ENCODE measurements around the gene KIF6.

Gene KIF6

DNA sequence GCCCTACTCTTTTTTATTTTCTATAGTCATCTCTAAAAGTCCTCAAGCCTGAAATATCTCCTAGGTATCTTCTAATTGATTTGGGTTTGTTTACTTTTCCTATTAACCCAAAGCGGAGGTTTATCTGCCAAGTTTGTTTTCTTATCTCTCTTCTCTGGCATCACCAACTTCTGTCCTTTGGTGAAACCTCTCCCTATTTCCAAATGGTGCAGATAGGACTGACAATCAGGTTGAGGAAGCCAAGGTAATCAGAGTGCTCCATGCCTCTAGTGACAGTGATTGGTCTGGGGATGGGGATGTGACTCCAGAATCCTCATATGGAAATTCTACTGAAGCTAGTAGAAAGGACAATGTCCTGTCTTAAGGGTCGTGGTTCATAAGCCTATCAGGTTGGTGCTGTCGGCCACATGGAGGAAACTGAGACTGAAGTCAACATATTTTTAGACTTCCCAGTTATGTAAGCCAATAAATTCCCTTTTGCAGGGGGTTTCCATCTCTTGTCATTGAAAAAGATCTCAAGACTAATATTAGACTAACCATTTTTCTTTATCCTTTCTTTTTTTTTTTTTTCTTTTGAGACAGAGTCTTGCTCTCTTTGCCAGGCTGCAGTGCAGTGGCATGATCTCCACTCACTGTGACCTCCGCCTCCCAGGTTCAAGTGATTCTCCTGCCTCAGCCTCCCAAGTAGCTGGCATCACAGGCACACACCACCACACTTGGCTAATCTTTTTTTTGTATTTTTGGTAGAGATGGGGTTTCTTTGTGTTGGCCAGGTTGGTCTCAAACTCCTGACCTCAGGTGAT, 28.0 kb downstream of the KIF6 start:
- no peak overlapping the region for H2AFZ ChIP-seq (ENCODE audit: low read length)
- no peaks in the 10 kb centered on the region for H3K36me3 ChIP-seq (ENCODE audit: insufficient read depth, low read length)
- no peaks in the 10 kb centered on the region for H3K4me1 ChIP-seq (ENCODE audit: insufficient read depth, low read length, severe bottlenecking)
- no peaks in the 10 kb centered on the region for H3K79me2 ChIP-seq (ENCODE audit: insufficient read depth, low read length)
- H3K4me2 ChIP-seq (ENCODE audit: low read length): no peak overlapping the region
- no peak overlapping the region for H3K27ac ChIP-seq (ENCODE audit: low read depth, low read length, poor library complexity, severe bottlenecking)
- H3F3A ChIP-seq (ENCODE audit: insufficient read depth, low read length): no peaks in the 10 kb centered on the region
- H3K9me2 ChIP-seq (ENCODE audit: low read depth, low read length): no peaks in the 10 kb centered on the region
- no peaks in the 10 kb centered on the region for H4K20me1 ChIP-seq (ENCODE audit: insufficient read depth, low read length)
- no peak overlapping the region for H3K4me3 ChIP-seq (ENCODE audit: low read depth, low read length, poor library complexity, severe bottlenecking)
- no peak overlapping the region for H3K9ac ChIP-seq (ENCODE audit: low read length)
- H3K9me3 ChIP-seq (ENCODE audit: low read length): no peaks in the 10 kb centered on the region
- no peaks in the 10 kb centered on the region for H3K27me3 ChIP-seq (ENCODE audit: insufficient read depth, low read length)
- TF ChIP-seq EZH2 (IDR thresholded peaks at IDR 0.05; ENCODE audit: borderline replicate concordance, low read length): no peak
- TF ChIP-seq, protein P1, sequence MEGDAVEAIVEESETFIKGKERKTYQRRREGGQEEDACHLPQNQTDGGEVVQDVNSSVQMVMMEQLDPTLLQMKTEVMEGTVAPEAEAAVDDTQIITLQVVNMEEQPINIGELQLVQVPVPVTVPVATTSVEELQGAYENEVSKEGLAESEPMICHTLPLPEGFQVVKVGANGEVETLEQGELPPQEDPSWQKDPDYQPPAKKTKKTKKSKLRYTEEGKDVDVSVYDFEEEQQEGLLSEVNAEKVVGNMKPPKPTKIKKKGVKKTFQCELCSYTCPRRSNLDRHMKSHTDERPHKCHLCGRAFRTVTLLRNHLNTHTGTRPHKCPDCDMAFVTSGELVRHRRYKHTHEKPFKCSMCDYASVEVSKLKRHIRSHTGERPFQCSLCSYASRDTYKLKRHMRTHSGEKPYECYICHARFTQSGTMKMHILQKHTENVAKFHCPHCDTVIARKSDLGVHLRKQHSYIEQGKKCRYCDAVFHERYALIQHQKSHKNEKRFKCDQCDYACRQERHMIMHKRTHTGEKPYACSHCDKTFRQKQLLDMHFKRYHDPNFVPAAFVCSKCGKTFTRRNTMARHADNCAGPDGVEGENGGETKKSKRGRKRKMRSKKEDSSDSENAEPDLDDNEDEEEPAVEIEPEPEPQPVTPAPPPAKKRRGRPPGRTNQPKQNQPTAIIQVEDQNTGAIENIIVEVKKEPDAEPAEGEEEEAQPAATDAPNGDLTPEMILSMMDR (IDR thresholded peaks at IDR 0.05; ENCODE audit: low read length): no peak

DNA sequence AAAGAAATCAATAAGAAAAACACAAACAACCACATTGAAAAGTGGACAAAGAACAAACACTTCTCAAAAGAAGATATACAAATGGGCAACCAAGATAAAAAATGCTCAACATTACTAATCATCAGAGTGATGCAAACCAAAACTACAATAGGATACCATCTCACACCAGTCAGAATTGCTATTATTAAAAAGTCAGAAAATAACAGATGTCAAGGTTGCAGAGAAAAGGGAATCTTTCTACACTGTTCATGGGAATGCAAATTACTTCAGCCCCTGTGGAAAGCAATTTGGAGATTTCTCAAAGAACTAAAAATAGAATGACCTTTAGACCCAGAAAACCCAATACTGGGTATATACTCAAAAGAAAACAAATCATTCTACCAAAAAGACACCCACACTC, 29.8 kb downstream of the KIF6 start:
- Histone ChIP-seq H3K9me3 (ENCODE audit: low read length) (no peaks in the 10 kb centered on the region), H3K4me1 (ENCODE audit: insufficient read depth, low read length, severe bottlenecking) (no peaks in the 10 kb centered on the region)
- no peak for TF ChIP-seq EZH2 (IDR thresholded peaks at IDR 0.05; ENCODE audit: borderline replicate concordance, low read length)
- TF ChIP-seq, protein P1 (IDR thresholded peaks at IDR 0.05; ENCODE audit: low read length): no peak

DNA sequence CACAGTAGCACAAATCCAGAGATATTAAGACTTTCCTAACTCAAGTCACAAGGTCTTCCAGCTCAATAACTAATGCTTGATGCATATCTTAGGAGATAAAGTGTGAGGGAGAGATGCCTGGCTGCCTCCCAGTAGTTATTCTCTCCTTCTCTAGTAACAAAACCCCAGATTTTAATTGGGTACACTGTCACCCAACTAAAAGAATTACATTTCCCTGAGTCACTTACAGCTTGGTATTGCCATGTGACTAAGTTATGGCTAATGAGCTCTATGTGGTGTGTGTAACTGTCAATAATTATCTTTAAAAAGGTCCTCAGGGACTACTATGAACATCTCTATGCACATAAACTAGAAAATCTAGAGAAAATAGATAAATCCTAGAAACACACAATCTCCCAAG, 32.0 kb downstream of the KIF6 start:
- TF ChIP-seq, protein P1 (IDR thresholded peaks at IDR 0.05; ENCODE audit: low read length): no peak
- TF ChIP-seq EZH2 (IDR thresholded peaks at IDR 0.05; ENCODE audit: borderline replicate concordance, low read length): no peak
- no peak overlapping the region for H2AFZ ChIP-seq (ENCODE audit: low read length)

More for the DNA sequence above, 29.8 kb downstream of the KIF6 start:
- H3K9me2 ChIP-seq (ENCODE audit: low read depth, low read length): no peaks in the 10 kb centered on the region
- no peak overlapping the region for H3K27ac ChIP-seq (ENCODE audit: low read depth, low read length, poor library complexity, severe bottlenecking)
- no peaks in the 10 kb centered on the region for H4K20me1 ChIP-seq (ENCODE audit: insufficient read depth, low read length)
- no peaks in the 10 kb centered on the region for H3K79me2 ChIP-seq (ENCODE audit: insufficient read depth, low read length)
- no peaks in the 10 kb centered on the region for H3K36me3 ChIP-seq (ENCODE audit: insufficient read depth, low read length)
- no peak overlapping the region for H2AFZ ChIP-seq (ENCODE audit: low read length)
- H3F3A ChIP-seq (ENCODE audit: insufficient read depth, low read length): no peaks in the 10 kb centered on the region
- no peaks in the 10 kb centered on the region for H3K27me3 ChIP-seq (ENCODE audit: insufficient read depth, low read length)
- no peak overlapping the region for H3K4me3 ChIP-seq (ENCODE audit: low read depth, low read length, poor library complexity, severe bottlenecking)
- no peak overlapping the region for H3K9ac ChIP-seq (ENCODE audit: low read length)
- no peak overlapping the region for H3K4me2 ChIP-seq (ENCODE audit: low read length)

More for the DNA sequence above, 32.0 kb downstream of the KIF6 start:
- no peaks in the 10 kb centered on the region for H3K79me2 ChIP-seq (ENCODE audit: insufficient read depth, low read length)
- H3K27me3 ChIP-seq (ENCODE audit: insufficient read depth, low read length): no peaks in the 10 kb centered on the region
- no peaks in the 10 kb centered on the region for H3F3A ChIP-seq (ENCODE audit: insufficient read depth, low read length)
- H3K9me3 ChIP-seq (ENCODE audit: low read length): no peaks in the 10 kb centered on the region
- H4K20me1 ChIP-seq (ENCODE audit: insufficient read depth, low read length): no peaks in the 10 kb centered on the region
- no peaks in the 10 kb centered on the region for H3K4me1 ChIP-seq (ENCODE audit: insufficient read depth, low read length, severe bottlenecking)
- H3K4me3 ChIP-seq (ENCODE audit: low read depth, low read length, poor library complexity, severe bottlenecking): no peak overlapping the region
- no peaks in the 10 kb centered on the region for H3K36me3 ChIP-seq (ENCODE audit: insufficient read depth, low read length)
- H3K27ac ChIP-seq (ENCODE audit: low read depth, low read length, poor library complexity, severe bottlenecking): no peak overlapping the region
- no peaks in the 10 kb centered on the region for H3K9me2 ChIP-seq (ENCODE audit: low read depth, low read length)
- H3K4me2 ChIP-seq (ENCODE audit: low read length): no peak overlapping the region
- no peak overlapping the region for H3K9ac ChIP-seq (ENCODE audit: low read length)

Measured in OCI-LY1 (cell line).